Stimulated activated CD8-positive, alpha-beta memory T cell treated with anti-CD3 and anti-CD28 coated beads, Interleukin-7, amount 100 ng/mL, for 1 hour (primary cell): ENCODE measurements around the gene WDR64.
"Not testable (repeated sequence)": the region's sequence is repeated elsewhere in the genome, so short reads cannot be mapped to it uniquely, and the experiment has no call there.

ENCODE experiments used
- DNase-seq, 2 donors: peaks; one replicate each; pipeline ENCODE4 v3.0.0-alpha.2; 2020; ENCODE audit warnings: low read depth in 2 of 2

The WDR64 gene

DNA sequence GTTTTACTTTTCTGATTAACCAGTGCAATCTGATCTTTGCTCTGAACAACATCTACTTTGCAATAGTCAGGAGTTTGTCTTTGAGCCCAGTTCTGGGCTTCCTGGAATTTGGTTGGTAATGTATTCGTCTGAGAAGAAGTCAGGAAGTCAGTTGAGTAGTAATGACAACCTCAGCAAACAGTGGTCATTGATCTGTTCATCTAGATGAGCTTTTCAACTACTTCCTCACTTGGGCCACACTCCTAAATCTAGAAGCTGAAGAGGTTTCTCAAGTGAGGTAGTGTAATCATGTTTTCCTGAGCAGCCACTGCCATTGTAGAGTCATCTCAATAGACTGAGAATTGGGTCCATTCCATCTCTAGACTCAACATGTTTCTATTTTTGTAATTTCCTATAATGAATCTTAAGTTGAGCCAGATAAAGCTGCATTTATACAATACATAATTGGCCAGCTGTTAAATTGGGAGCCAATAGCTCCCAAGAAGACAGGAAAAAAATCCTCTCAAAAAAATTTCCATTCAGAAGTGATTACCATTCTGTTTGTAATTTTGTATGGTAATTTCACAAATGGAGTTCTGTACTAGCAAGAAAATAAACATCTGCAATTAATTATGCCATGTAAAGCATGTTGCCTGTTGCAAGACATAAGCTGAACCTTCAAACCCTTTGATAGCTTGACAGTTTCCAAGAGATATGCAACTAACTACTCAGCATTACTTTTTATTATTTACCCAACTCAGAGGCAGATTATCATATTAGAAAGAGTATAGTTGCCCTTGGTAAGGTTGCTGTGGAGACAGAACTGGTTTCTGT lies 49.6 kb downstream of the WDR64 start:
- DNase-seq = no peak

DNA sequence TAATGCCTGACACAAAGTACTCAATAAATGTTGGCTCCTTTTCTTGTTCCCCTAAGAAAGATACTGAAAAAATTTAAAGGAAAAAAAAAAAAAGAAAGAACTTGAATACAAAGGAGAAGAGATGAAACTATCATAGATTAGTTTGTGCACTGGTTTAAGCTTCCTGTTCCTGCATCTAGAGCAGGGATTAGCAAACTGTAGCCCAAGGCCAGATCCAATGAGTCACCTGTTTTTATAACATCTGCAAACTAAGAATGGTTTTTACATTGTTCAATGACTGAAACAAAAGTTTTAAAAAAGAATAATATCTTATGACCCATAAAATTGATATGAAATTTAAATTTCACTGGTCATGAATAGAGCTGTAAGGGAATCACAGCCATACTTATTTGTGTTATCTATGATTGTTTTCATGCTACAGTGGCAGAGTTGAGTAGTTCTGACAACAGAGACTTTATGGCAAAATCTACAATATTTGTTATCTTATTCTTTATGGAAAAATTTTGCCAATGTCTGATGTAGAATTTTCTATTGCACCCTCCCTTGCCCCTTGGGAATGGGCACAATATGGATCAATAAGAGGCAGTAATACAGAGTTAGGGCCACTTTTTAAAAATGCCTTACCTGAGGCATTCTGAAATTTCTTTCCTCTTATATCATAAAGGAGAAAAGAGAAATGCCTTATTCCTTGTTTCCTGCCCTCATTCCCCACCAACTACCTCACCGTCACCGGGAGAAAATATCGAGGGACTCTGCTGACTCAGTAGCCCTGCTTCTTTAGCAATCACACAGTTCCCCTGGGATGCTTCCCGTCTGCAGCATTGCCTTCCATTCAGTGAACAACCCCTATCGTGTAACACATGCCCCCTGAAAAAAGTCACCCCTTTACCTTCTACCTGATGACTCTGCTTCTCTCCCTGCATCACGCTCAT lies 50.6 kb downstream of the WDR64 start:
- DNase-seq = no peak

DNA sequence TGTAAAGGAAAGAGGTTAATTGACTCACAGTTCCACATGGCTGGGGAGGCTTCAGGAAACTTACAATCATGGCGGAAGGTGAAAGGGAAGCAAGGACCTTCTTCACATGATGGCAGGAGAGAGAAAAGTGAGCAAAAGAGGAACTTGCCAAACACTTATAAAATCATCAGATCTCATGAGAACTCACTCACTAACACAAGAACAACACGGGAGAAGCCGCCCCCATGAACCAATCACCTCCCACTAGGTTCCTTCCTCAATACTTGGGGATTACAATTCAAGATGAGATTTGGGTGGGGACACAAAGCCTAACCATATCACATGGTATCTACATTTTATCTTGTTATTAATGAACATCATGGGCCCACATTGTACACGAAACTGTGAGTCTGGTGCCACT lies 51.7 kb downstream of the WDR64 start:
- DNase-seq = not testable (repeated sequence)

DNA sequence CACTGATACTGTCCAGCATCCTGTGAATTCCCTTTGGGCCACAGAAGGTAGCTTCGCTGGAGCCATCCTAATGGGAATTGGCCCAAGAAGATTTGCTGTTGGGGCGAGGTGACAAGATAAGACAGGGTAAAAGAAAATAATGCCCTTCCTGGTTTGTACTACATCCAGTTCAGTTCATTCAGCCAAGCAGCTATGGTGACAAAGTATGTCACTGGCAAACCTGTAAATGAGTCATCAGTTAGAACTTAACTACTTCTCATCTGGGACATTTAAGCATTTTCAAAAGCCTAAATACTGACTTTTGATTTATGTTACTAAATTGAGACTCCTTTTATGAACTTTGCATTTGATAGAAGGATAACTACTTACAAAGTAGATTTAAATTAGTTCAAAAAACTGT lies 54.2 kb downstream of the WDR64 start:
- DNase-seq = no peak

DNA sequence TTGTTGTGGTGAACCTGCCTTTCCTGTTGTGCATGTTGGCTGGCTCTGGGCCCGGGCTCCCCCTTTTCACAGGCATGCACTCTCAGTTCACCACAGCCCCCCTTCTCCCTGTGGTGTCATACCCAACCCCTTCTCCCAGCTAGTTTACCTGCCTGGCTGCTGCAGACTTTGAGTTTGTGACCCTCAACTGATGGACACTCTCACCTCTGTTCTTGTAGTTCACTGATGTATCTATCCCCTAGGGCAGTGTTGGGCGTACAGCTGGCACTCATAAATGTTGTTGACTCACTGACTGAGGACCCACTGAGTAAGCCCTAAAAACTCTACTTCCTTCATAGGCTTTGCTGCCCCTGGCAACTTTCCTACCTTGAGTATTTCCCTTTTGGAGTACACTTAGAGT lies 54.9 kb downstream of the WDR64 start:
- no peak for DNase-seq

DNA sequence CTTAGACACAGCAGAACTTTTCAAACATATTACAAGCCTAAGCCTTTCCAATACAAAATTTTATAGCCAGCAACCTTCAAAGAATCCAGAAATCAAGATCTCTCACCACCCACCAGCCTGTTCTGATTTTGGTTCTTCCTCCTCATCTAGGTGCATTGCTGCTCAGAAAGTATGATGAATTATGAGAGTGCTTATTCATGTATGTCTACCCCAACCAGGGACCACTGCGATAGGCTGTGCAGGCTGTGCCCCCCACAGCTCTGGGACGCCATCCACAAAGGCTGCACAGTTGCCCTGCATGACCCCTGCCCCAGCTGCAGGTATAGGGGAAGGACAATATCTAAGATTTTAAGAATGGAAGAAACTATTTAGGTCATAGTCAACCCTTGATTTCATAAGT lies 55.4 kb downstream of the WDR64 start:
- DNase-seq = no peak

DNA sequence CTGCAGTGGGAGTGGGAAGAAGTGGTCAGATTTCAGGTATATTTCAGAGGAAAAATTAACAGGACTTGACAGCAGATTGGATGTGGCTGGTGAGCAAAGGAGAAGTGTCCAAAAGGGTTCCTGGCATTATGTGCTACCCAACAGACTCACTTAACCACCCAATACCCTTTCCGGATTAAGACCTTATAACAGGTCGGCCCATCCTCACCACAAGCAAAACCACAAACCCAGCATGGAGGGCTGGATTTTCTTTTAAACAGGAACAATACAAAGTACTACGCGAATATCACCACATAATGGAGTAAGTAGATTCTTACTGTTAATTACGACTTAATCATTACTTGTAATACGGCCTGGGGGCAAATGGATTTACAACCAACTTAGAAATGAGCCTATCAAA lies 59.2 kb downstream of the WDR64 start:
- no peak for DNase-seq

DNA sequence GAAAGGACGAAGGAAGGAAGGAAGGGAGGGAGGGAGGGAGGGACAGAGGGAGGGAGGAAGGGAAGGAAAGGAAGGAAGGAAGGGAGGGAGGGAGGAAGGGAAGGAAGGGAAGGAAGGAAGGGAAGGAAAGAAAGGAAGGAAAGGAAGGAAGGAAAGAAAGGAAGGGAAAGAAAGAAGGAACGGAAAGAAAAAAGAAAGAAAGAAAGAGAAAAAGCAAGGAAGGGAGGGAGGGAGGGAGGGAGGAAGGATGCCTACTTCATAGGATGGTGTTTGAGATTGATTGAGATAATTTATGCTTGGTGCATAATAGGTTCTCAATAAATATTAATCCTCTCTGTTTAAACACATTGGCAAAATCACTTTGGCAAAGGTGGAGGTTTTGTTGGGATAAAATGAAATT lies 61.2 kb downstream of the WDR64 start:
- DNase-seq = no peak

DNA sequence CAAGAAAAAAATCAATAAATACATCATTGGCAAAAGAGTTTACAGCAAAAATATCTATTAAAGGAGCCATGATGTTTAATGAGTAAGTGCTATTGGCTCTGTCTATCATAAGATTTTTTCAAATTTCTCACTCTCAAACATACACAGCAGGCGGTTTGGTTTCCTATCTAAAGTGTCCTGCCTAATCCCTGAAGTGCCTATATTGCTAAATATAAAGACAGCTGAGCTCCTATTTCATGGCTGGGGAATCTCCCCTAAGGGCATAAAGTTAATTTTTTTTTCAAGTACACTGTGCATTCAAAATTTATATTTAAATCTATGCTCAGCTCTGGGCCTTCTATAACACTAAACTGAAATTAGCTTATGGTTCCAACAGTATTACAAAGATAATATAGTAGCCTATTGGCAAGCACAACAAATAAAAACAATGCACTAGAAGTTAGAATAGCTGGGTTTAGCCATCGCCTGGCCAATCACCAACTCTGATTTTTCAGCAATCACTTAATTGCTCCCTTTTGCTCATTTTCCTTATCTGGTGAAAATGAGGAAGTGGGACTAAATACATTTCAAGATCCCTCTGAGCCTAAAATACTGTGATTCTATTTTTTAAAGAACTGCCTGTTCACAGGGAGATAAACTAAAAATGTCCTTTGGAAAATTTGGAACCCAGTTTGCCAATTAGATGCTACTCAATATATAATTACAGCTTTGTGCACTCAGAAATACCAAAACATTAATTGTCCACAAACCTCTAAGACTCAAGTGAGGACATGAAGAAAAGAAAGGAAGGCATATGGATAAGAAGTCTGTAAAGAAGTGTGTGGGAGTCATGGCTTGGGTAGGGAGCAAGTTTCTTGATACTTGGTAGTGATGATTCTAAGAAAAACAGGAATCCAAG lies 62.5 kb downstream of the WDR64 start:
- no peak for DNase-seq

DNA sequence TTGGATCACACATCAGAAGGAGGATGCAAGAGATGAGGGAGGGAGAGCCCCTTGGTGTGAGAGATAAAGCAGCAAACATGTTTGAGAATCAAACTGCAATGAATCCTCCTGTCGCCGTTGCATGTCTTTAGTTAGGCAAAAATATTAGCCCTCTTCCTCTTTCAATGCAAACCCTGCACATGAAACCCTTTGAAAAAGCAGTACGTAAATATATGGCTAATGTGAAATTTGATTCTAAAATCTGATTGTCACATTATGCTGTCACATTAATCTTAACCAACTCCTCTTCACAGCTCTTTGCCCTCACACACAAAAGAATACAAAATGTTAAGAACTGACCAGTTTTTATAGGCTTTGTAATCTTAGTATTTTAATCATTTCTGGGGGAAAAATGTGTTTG lies 63.4 kb downstream of the WDR64 start:
- no peak for DNase-seq

DNA sequence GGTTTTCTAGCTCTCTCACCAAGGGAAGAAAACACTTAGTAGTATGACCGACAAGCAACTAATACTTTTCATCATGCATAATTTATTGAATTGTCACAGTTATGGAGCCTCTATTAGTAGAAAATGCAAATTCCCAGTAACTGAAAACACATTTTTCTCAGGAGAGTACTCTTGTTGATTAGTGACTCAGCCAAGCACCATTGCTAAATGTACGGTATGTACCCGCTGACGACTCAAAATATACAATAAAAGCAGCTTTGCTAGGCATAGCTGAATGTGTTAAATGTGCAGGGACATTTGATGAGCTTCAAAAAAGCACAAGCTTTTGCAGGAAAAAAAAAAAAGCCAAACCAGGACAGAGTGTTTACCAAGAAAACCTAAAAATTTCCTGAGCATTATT lies 63.9 kb downstream of the WDR64 start:
- DNase-seq = no peak

DNA sequence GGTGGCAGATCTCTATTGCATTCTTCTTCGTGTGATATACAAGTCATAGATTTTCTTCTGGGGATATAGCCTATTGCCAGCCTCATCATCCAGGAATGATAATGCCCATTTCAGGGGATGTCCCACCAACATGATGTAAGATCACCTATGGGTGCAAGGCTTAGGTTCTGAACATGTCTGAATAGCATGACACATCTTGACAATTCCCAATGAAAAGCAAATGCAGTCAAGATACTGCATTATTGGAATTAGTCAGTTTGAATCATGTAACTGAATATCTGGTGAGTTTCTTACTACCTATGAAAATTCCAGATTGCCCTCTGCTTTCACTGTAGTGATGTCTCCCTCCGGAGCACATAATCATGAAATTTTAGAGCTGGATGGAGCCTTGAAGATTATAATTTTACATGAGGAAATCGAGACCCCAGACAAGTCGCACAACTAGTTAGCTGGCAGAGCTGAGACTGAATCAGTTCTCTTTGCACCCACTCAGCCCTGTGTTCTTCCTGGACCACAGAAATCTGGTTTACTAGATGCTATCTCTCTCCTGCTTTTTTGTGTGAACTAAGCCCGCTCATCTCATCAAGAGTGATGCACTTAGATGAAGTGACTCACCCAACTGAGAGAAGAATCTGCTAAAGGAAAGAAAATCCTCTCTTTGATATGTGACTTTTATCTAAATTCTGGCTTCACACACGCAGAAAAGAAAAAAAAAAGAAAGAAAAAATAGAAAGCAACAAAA lies 65.0 kb downstream of the WDR64 start:
- DNase-seq = no peak

DNA sequence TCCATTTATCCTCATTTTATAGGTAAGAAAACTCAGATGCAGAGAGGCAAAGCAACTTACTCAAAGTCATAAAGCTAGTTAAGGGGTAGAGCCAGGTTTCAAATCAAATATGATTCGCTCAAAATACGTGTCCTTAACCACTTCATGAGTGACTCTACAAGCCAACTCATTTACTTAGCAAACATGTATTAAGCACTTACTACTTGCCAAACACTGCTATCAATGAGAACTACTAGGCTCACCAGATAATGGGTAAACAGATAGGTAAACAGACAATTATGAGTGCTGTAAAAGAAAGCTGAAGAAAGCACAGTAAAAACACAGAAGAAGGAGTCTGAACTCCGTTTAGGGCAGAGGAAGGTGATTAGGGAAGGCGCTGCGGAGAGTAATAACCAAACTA lies 65.9 kb downstream of the WDR64 start:
- no peak for DNase-seq

DNA sequence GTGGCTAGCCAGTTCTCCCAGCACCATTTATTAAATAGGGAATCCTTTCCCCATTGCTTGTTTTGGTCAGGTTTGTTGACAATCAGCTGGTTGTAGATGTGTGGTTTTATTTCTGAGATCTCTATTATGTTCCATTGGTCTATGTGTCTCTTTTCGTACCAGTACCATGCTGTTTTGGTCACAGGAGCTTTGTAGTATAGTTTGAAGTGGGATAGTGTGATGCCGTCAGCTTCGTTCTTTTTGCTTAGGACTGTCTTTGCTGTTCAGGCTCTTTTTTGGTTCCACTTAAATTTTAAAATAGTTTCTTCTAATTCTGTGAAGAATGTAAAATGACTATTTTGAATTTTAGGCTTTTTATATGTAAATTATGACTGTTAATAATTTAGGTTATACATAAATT lies 68.9 kb downstream of the WDR64 start:
- no peak for DNase-seq

DNA sequence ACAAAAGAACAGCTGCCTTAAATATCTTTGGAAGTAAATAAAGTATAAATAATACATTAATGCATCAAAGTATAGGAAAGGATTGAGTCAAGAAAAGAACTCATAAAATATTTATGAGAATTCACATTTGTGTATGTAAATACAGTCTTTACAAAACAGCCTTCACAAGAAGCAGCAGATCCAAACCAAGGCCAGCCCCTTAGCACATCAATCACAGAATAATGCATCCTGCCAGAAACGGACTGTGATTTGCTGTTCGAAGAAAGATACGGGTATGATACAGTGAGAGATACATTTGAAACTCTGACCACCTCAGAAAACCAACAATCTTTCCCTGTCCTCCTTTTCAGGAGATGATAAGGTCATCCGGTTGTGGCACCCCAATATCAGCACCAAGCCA lies 70.9 kb downstream of the WDR64 start:
- no peak for DNase-seq

DNA sequence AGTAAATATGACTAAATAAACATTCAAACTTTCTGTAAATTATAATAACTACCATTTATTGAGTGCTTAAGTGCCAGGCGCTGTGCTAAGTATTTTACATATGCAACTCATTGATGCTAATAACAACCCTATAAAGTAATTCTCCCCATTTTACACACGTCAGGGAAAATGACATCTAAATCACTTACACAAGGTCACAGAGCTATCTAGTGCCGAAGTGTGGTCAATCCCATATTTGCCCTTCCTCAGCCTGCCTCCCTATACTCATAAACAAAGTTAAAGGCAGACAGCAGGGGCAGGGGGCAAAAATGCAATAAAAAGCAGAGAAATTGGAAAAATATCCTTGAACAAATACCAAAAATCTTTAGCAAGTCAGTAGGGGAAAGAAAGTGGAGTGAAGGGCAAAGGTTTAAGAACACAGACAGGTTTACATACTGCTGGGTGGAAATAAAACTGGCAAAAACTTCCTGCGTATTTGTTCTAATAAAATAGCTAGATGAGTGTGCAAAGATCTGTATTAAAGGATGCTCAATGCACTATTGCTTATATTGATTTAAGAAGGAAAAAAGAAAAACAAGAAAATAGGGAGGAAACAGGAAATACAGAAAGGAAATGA lies 72.8 kb downstream of the WDR64 start:
- DNase-seq = no peak

DNA sequence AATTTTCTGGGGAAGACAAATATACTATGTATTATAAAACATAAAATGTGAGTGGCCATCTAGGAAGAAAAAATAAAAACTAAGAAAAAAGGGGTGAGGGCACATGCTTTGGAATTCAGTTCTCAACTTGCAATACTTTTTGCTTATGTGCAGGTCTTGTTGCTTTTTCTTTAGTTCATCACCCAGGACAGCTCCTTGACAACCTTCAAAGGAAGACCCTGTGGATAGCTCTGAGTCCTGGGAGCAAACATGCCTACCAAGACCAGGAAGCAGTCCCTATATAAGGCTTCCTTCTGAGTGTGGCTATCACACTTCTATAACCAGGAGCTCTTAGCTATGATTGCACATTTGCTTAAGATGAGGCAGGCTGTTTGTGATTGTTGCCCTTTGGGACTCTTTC lies 78.0 kb downstream of the WDR64 start:
- DNase-seq = no peak

DNA sequence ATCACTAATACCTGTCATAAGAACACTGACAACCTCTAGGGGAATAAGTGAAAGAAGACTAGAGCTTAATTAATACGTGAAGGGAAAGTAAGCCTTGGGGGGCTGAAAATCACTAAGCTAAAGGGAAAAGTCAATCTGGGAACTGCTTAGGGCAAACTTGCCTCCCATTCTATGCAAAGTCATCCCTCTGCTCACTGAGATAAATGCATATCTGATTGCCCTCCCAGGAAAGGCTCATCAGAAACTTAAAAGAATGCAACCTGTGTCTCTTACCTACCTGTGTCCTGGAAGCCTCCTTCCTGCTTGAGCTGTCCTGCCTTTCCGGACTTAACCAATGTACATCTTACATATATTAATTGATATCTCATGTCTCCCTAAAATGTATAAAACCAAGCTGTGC lies 81.8 kb downstream of the WDR64 start:
- no peak for DNase-seq

DNA sequence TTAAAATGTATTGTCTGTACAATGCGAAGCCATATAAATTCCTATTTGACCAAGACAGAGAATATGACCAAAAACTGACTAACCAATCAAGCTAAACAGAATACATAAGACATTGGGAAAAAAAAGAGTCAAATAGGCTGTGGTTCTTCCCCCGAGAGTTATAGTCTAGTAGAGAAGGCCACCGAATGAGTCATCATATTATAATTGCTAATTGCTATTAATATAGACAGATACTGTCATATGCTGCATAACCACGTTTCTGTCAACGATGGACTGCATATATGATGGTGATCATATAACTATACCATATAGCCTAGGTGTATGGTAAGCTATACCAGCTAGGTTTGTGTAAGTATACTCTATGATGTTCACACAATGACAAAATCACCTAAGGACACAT lies 82.5 kb downstream of the WDR64 start:
- no peak for DNase-seq

DNA sequence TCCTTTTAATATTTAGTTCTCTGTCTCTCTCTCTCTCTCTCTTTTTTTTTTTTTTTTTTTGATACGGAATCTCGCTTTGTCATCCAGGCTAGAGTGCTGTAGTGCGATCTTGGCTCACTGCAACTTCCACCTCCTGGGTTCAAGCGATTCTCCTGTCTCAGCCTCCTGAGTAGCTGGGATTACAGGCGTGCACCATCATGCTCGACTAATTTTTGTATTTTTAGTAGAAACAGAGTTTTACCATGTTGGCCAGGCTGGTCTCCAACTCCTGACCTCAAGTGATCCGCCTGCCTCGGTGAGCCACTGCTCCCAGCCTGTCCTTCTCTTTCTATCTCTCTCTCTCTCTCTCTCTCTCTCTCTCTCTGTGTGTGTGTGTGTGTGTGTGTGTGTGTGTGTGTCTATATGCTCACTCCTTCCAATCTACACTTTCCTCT lies 83.4 kb downstream of the WDR64 start:
- not testable (repeated sequence) for DNase-seq

DNA sequence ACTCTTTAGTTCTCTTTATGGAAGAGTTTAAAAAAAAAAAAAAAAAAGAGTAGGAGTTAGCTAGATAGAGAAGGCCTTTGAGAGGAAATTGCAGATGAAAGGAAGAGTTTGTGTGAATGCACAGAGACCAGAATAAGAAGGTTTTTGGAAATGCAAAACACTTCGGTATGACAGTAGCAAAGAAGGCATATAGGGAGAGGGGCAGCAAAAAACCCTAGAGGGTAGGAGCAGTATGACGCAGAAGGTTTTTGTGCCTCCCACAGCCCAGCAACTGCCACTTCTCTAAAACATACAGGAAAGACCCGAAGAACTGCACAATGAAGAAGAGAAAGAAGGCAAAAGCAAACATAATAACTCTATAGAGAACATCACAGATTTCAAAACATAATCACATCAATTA lies 84.3 kb downstream of the WDR64 start:
- no peak for DNase-seq
